Cardiac fibroblast (primary cell): ENCODE measurements around the gene CNTFR.

Source experiments
- DNase-seq, 2 donors: peaks; one replicate each; pipeline versions ENCODE4 v3.0.0 to v3.0.0-alpha.2; 2010; ENCODE audit warnings: low read depth in 2 of 2
- H3K4me3 ChIP-seq, 2 donors: replicated peaks in 1 of 2; 1 replicate in 1 of 2; 2 replicates in 1 of 2; pipeline ENCODE4 v1.5.1; 2011; ENCODE audit warnings: low read depth in 2 of 2, low read length in 2 of 2, mild to moderate bottlenecking in 2 of 2, moderate library complexity in 1 of 2
- CTCF ChIP-seq: IDR thresholded peaks from one replicate; pipeline ENCODE4 v1.5.1; 2011; ENCODE audit warnings: low read depth, mild to moderate bottlenecking, low read length, inconsistent platforms

The CNTFR gene

GRCh38 chr9:34563262-34563661, 26.3 kb downstream of the CNTFR start:
- TF ChIP-seq CTCF, result no peak
- no peak for DNase-seq
- H3K4me3 ChIP-seq, result no peak overlapping the region

- TF ChIP-seq CTCF, result peak; percentile 58
- no peak overlapping the region for H3K4me3 ChIP-seq
- DNase-seq, result no peak
Measured at GRCh38 chr9:34562135-34562745, 27.3 kb downstream of the CNTFR start.

GRCh38 chr9:34560599-34561214, 28.8 kb downstream of the CNTFR start:
- no peak for TF ChIP-seq CTCF
- no peak overlapping the region for H3K4me3 ChIP-seq
- DNase-seq, result peak in 1 of 2 donors; percentile 18

GRCh38 chr9:34559624-34560455, 29.7 kb downstream of the CNTFR start:
- peak; percentile 72 to 76 for DNase-seq
- H3K4me3 ChIP-seq, result no peak overlapping the region

GRCh38 chr9:34558919-34559623, 30.5 kb downstream of the CNTFR start:
- H3K4me3 ChIP-seq, result no peak overlapping the region
- DNase-seq, result no peak
- no peak for TF ChIP-seq CTCF

More at GRCh38 chr9:34559624-34560455, 29.7 kb downstream of the CNTFR start:
- no peak for TF ChIP-seq CTCF

- H3K4me3 ChIP-seq, result no peak overlapping the region
- no peak for DNase-seq
- no peak for TF ChIP-seq CTCF
Measured at GRCh38 chr9:34558364-34558763, 31.2 kb downstream of the CNTFR start.
